ENCODE results near the gene PHF21B. TPM values are rescaled to one million over a fixed set of nuclear protein-coding genes. Genes with fewer than 3 reads are reported as not detected.

Gene PHF21B
- total RNA-seq, 1 donor from 2014 or later = not detected

DNA sequence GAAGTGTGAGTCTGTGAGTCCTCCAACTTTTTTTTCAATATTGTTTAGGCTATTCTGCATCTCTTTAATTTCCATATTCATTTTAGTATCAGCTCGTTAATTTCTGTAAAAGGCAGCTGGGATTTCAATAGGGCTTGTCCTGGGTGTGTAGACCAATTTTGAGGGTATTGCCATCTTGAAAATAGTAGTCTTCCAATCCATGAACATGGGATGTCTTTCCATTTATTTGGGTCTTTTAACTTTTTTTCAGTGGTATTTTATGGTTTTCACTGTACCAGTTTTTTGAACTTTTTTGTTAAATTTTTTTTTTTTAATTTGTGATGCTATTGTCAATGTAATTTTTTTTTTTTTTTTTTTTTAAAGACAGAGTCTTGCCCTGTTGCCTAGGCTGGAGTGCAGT, 177.9 kb downstream of the PHF21B start:
- CTCF ChIA-PET = no interaction called here
- no peak overlapping the region for H3K4me3 Mint-ChIP-seq
- H3K27me3 Mint-ChIP-seq = peaks cover 18% of the 10 kb centered on the region

More for the DNA sequence above, 177.9 kb downstream of the PHF21B start:
- no peak for DNase-seq
- peaks cover 7% of the 10 kb centered on the region for H3K9me3 Mint-ChIP-seq
- H3K4me1 Mint-ChIP-seq = no peaks in the 10 kb centered on the region
- no peak overlapping the region for H3K27ac Mint-ChIP-seq
- POLR2A ChIA-PET = no interaction called here
- H3K36me3 Mint-ChIP-seq (ENCODE audit: low read depth) = no peaks in the 10 kb centered on the region
- no peak for ATAC-seq (ENCODE audit: low read depth)
- intact Hi-C loops (cut with micrococcal nuclease) = no loop called here
- TF ChIP-seq, protein P1, sequence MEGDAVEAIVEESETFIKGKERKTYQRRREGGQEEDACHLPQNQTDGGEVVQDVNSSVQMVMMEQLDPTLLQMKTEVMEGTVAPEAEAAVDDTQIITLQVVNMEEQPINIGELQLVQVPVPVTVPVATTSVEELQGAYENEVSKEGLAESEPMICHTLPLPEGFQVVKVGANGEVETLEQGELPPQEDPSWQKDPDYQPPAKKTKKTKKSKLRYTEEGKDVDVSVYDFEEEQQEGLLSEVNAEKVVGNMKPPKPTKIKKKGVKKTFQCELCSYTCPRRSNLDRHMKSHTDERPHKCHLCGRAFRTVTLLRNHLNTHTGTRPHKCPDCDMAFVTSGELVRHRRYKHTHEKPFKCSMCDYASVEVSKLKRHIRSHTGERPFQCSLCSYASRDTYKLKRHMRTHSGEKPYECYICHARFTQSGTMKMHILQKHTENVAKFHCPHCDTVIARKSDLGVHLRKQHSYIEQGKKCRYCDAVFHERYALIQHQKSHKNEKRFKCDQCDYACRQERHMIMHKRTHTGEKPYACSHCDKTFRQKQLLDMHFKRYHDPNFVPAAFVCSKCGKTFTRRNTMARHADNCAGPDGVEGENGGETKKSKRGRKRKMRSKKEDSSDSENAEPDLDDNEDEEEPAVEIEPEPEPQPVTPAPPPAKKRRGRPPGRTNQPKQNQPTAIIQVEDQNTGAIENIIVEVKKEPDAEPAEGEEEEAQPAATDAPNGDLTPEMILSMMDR (IDR thresholded peaks at IDR 0.05) = no peak

Other genes starting within 250 kb of the PHF21B start
- 91.2 and 112 TPM in 2 replicates for gene NUP50, start 153.9 kb upstream of the PHF21B start, total RNA-seq
- gene KIAA0930, start 230.9 kb upstream of the PHF21B start, total RNA-seq = 39.5 and 42.2 TPM in 2 replicates